ENCODE data around the gene ZNF488.

ZNF488 gene

DNA sequence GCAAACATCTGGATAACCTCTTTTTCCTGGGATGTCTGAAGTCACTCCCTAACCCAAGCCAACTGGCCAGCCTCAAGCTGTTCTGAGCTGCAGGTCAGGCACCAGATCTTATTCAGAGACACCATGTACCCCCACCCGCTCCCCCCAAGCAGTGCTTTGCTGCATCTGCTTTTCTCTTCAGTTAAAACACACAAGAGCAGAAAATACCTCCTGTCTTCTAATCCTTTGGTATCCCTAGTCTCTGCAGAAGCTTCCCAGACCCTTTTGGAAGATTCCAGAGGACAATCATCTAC lies 3.0 kb downstream of the ZNF488 start:
- no peak for DNase-seq

DNA sequence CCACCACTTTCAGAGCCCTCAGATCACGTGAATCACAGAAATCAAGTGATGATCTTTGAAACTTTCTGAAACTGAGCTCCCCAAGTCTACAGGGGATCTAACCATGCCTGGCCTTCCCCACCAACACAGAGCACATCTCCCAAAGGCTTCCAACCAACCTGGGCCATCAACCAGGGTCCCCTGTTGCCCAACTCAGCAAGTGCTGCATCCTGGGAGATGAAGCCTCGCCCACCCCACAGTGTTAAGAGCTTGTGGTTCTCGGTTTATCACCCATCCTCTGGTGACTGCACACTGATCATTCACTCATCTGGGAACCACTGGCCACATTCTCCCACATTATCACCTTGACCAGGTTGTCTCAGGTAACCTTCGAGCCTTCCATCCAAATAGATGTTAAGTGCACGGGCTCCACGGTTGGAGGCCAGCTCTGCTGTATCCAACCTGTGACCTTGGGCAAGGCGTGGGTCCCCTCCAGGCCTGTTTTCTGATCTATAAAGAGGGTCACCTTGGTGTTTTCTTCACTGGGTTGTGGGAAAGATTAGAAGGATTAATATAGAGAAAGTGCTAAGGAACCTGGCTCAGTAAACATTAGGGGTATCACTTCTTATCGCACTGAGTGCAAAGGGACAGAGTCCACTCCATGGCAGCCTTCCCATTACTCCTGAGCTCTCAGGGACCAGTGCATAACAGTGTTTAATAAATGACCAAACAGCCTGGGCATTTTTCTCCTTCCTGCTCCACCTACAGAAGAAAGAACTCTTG lies 3.6 kb downstream of the ZNF488 start:
- DNase-seq, result no peak

DNA sequence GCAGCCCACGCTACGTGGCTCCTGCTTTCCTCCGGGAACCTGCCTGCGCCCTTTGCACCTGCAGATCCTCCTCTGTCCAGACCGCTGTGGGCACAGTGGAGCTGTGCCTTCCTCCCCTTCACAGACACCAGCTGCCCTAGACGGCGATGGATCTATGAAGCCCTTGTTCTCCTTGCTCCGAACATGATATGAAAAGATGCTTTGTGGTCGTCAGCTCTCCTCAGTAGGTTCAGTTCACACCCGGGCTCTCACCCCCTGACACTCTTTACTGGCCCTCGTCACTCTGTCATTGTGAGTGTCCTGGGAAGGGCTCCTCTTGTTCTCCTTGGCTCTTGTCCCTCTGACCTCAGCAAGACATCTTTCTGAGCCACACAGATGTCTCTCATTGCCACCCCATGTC lies 4.2 kb downstream of the ZNF488 start:
- no peak for DNase-seq

DNA sequence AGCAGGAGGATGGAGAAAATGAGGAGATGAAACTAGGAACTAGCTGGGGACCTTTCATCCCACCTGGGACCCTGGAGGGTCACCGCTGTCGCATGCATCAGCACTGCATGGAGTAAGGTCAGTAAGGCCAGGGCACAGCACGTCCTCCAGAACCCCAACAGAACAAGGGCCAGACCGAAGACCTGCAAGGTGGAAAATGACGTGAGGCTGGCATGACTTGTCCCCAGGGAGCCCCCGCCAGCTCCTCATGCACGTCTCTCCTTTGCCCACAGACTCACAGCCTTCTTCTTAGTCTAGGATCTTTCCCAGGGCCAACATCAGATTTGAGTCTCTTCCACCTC lies 4.7 kb downstream of the ZNF488 start:
- DNase-seq, result no peak

DNA sequence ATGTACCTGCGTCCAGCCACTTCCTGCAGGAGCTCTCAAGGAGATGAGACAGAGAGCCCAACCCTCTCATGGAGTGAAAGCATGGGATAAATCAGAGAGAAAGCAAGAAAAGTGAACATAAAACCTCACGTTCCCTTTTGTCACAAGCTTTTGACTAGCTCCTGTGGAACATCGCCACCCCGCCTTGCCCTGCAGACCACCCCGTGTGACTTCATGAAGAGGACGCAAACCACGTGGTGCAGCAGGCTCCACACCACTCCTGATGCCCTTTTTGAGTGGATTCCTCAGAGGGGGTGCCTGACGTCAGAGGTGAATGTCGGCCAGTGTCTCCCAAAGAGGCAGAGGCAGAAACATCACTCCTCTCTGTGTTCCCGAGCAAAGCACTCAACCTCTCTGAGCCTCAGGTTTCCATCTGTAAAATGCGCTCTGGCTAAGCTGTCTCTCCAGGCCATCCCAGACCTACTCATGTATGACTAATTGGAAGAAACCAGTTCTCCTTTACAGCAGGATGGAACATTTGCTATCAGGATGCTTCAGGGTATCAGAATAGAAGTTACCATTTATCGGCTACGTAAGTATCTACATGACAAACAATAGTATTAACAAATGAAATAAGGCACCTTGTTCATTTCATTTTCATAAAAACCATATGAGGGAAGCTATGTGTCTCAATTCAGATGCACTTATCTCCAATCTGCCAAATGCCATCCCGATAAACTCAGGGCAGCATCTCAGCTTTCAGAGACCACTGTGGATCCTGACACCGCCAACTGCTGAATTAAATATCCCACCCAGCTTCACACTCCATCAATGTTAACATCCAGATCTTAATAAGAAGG lies 5.3 kb downstream of the ZNF488 start:
- no peak for DNase-seq

DNA sequence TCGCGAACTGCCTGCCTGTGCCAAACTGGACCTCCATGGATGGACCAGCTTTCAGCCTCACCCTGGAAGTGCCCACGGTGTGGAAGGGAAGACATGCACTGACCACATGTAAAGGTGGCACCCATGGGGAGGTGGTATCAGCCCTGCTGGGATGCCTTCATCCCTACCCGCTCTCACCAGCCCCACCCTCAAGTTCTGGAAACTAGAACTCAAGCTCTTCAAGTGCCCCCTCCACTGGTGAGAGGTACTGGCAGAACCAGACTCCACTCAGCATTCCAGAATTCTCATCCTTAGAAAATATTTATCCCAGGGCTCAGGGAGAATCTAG lies 5.9 kb downstream of the ZNF488 start:
- no peak for DNase-seq

DNA sequence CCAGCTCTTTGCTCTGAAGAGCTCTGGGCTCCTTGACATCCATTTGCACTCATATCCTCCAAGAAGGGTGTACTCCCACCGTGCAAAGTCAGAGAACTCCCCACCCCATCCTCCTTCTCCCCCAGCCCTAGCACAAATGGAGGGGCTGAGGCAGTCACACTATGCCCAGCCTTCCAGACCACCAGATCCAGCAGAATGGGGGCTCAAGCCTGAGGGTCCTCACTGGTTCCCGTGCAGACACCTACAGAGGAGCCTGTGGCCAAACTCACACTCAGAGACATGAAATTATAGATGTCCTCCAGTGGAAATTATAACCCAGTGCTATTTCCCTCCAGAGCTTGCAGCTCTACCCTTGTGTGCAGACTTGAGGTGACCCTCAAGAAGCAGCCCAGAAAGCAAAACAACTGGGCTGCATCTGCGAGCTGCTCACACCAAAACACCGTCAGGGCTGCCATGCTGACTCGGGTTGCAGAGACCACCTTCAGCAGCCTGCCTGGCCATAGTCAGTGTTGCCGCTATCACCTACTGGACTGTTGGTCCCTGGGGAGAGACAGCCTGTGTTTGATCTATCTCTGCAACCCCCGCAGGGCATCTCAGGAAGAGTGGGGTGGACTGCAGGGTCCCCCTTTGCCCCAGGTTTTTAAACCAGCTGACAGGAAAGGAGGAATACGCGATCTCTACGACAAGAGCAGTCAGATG lies 7.4 kb downstream of the ZNF488 start:
- DNase-seq, result no peak

DNA sequence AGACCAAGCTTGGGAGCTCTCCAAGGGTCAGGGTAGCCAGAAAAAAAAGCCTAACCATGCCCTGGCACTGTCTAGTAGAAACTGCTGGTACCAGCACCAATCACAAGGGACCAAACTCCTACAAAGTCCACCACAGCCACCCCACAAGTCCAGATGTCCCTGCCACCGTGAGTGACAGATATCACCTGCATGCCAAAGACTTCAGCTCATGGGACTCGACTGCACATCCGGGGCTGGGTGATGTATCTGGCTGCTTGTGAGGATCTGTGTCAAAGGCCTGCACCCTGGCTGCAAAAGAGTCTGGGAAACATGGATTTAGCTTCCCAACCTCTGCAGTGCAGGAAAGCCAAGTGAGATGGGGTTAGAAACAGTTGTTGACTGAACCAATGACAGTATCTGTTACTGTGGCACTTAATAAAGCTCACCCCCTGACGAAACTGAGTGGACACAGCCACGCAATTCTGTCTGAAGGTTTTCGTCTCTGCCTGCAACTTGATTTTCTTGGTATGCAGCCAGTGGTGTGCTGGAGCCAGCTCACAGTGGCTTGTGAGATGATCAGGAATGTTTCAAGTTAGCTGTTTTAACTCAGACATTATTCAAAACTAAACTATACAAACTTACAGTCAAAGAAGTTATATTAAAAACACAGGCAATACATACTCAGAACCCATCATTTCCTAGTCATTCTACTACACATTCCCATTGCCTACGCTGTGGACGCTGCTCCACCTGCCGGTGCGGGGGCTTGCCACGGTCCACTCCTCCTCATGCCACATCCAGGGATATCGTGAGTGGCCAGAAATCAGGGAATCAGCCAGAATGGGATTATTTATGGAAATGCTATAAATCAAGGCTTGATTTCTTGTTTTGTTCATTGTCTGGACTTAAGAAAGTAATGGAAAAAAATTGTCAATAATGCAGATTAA lies 9.2 kb downstream of the ZNF488 start:
- no peak for DNase-seq

DNA sequence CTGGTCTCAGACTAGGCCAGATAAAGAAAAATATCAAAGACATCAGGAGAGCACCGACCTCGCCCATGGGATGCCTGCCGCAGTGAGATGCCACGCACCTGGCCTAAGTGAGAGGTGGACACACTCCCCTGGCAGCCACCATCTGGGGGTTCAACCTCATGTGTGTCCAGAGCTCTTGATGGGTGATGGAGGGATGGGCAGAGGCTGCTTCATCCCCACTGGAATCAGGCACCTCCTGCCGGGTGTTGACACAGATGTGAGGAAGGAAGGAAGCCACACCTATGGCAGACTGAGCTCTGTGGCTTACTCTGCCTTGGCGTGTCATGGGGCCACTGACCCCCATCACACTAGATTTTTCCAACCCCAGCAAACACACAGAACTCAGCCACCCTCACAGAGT lies 11.4 kb downstream of the ZNF488 start:
- no peak for DNase-seq

DNA sequence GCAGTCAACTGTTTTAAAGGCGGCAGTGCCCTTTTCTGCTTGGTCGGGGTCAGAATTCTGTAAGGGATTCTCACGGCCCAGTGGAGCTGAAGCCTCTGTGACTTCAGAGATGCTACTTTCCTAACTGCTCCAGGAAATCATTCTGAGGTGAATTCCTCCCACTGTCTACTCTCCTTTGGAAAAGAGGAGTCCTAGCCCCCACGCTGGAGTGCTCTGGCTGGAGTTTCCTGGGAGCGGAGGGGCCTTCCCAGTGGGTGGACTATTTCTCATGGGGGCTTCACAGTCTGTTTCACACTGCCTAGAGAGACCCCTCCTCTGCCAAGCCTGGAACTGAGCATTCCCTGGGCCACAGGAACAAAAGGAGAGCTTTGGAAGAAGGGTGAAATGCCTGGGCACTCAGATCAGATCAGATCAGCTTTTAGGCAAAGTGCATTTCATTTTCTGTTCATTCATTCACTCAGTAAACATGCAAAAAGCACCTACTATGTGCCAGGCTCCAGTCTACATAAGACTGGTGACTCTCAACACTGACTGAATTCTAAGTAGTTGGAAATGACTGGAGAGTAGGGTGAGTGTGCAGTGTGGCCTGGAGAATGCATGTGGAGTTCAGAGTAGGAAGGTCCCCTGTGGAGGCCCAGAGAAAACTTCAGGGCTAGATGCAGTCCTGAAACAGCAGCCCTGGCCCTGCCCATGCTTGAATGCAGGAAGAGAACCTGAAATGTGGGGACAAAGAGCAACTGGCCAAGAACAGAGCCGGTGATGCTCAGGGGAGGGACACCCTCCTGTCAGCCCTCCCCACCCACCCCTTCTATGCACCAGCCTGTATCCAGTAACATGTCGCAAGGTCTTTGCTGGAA lies 12.2 kb downstream of the ZNF488 start:
- DNase-seq, result no peak

DNA sequence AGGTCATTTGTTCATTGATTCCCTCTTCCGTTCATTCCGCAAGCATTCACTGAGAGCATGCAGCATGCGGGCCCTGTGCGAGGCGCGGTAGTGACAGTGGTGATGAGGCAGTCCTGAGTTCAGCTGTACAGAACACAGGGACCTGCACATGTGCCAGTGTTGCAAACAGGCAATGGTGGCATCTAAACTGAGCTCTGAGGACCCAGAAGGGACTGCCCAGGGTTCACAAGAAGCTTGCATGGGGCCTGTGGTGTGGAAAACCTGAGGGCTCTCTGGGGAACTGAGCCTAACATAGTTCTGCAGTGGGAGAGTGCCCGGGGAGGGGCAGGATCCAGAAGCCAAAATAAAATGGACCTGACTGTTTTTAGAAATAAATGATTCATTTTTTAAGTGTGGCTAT lies 13.2 kb downstream of the ZNF488 start:
- DNase-seq, result no peak

DNA sequence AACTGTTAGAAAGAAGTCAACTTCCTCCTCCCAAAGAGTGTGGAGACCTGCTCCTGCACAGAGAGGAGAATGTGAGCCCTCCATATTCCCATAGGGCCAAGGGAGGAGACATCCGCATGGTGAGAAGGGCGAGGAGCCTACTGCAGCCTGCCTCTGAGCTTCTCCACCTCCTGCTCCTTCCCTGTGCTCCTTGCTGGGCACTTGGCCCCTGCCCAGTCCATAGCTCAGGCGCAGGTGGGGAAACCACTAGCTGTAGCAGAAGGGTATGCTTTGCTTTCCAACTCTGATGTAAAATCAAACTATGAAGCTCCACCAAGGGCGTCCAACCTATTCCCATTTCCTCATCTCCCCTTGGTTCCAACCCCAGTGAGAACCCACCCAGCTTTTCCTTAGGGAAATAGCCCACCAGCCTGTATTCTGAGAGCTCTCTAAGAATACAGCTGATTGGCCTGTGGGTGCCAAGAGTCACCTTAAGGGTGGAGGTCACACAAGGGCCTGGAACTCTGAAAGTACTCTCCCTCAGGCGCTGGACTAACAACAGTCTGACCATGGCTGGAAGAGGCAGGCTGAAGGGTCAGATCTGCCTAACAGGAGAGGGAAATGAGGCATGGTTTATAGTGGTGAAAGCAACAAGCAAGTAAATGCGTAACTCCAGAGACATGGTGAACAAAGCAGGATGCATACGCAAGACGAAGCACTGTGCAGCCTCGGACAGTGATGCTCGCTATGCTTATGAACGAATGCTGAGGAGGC lies 13.9 kb downstream of the ZNF488 start:
- no peak for DNase-seq

DNA sequence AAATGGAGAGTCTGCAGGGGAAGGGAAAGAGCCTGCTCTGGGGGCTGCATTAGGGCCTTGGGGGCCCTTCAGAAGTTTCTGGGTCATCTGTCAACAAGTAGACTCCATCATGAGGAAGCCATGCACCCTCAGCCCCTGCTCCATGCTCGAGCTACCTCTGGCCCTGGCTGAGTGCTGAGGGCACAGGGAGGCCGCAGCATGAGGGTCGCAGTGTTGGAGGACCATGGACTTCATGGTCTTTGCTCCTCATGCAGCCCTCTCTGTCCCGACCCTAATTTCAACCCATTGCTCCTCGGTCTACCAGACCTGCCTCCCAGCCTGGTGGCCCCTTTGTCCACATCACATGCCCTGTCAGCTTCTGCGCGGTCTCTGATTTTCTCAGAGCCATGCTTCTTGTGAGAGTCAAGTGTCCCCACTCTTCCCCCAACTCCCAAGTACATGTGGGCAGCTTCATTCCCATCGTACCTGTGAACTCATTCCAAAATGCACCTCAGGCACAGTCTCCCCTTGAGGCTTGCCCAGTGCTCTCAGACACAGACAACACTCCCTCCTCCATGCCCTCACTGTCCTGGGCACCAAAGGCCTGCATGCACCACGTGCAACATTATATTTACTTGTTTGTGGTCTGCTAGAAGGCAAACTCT lies 14.7 kb downstream of the ZNF488 start:
- DNase-seq, result no peak

DNA sequence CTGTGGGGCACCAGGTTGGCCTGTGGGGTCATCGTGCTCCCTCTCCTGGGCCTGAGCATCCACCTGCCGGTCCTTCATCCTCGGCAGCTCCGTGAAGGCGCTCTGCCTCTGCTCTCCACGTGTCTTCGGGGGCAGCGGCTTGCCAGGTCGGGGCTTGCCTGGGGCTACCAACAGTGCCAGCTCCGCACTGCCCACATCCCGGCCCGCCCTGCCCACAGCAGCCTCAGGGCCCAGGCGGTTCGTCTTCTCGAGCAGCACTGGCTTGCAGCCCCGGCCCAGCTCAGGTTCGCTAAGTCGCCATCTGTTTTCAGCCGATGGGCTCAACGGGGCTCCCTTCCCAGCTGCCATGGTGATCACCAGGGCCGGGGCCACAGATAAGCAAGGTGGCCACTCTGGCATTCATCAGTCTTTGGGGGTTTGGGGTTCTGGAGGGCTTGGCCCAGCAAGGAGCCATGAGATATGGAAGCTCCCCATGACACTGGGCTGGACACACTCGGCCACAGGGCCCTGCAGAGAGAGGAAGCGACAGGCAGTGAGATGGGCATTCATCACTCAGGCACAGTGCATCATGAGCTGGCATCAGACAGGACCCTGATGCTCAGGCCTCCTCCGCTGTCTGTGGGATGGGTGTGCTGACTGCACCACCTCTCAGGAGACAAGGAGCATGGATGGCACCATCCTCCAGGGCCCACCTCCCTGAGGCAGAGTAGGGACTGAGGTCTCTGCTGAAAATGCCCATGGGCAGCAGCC lies 15.5 kb downstream of the ZNF488 start:
- DNase-seq, result no peak

DNA sequence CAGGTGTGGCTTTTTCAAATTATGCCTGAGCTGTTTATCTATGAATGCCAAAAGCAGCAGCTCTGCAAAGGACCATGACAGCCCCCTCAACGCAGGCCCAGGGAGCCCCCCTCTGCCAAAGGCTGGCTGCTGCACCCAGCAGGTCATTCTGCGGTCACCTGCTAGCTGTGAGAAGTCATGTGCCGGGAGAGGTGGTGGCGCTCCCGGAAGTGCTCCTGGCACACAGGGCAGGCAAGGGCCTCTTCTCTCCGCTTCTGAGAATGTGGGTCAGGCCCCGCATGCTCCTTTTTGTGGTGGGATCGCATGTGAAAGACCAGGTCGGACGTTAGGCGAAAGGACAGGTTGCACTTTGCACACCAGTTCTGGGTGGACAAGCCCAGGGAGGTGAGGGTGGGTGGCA lies 16.4 kb downstream of the ZNF488 start:
- no peak for DNase-seq

DNA sequence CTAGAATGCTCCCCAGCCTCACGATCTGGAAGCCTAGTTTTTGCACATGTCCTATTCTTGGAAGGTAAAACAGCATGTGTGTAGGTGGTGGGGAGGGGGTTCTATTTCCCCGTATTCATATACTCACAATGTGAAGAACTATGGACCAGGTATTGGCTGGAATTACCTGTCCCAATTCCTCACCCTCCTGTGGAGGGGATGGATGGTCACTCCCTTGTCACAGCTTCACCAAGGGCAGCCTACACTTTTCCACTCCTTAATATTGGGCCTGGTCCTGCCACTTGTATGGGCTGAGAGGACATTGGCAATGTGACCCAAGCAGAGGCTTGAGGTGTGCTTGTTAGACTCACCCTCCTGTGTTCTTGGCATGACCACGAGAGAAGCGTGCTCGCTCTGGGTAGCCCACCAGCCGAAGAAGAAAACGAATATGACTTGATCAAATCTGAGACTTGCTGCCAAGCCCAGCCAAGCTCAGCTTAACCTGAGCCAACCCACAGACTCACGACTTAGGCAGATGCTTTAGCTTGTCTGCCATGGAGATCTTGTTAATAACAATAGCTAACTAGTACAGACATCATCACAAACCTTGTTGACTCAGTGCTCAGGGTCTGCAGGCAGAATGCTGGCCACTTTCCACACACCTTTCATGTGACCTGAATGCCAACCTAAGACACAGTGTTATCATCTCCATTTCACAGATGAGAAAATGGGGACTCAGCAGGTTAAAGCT lies 17.2 kb downstream of the ZNF488 start:
- DNase-seq, result no peak

DNA sequence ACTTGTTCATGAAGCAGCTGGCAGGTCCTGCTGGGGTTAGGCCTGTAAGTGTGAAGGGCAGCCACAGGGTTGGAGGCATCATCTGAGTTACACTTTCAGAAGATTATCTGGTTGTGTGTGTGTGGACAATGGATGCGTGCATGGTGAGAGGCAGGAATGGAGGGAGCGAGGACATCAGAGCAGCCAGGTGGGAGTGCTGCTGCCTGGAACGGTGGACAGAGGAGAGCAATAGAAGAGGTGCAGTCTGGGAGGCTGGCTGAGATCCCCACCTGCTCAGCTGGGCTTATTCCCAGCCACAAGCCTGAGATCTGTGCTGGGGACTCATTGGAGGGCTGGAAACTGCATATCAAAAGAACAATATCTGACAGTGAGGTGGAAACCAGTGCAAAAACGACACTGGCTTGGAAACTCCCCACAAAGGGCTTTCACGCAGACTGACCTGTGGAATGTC lies 17.9 kb downstream of the ZNF488 start:
- DNase-seq, result no peak

DNA sequence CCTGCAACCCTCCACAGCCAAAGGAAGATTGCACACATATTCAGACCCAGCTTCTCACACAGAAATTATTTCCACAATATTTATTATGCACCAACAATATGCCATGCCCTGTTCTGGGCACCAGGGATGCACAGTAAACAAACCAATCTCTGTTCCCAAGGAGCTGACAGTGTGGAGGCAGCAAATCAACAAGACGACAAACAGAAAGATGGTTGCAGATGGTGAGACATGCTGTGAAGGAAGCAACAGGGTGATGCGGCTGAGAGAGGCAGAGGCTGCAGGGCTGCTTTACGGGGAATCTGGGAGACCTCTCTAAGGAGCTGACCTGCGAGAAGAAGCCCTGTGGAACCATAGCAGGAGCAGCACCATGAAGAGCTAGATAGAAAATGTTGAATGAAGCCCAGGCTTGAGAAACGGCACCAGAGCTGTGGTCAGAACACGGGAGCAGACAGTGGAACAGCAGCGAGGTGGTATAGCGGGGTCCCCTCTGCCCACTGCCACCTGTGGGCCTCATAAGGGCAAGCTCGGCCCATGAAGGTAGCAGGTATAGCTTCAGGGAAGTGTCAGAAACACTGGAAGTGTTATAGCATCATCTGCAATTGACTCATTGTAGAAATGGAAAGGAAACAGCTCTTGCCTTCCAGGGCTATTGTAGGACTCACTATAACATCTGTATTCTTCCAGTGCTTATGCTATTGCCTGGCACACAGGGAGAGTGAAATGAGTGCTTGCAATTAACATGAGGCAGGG lies 18.5 kb downstream of the ZNF488 start:
- DNase-seq, result no peak

DNA sequence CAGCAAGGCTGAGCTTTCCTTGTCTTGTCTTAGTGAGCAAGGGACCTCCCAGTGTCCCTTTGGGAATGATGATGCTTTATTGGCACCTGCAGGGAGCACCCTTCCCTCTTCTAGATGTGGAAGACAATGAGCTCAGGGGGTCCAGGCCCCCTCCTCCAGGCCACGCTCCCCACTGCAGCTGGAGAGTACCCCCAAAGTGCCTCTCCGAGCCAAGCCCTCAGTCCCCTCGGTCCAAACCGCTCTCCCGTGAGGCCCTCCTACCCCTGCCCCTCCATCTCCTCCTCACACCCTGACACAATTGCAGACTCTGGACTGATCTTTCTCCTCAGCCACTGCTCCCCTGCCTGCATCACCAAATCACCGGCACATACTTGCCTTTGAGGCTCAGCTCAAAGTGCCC lies 19.2 kb downstream of the ZNF488 start:
- DNase-seq, result no peak
